ENCODE results near the gene HOXD4.

HOXD4 gene

DNA sequence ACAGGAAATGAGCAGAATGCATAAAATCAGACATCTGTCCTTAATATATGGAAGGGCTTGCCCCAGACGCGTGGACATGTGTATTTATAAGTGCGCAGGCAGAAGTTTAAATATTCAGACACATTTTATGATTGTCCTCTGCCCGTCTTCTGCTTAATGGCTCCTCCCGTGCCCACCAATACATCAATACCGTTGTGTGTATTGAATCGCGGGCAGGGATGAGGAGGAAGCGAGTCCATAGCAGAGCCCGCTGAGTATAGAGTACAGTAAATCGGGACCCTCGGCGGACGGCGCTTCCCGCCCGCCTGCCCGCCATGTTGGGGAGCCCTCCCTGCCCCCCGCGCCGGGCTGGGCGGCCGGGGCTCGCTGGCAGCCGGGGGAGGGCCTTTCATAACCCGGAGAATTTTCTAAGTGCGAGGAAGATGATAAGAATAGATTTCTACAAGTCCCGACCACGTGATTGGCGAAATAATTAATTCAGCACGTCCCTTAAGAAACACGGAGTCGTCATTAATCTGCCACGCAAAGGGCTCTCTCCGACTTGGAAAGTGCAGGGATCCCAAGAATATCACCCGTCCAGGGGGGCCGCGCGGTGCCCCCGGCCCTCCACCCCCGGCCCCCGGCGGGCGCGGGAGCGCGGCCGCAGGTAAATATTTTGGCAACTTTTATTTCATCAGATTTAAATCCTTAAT is 5.6 kb downstream of the HOXD4 start, which contains the start of gene HOXD3:
HOXD3 (plus strand) TSS at position 501 of the 692 bp plus-strand sequence. CDS start 11,808 bp downstream, outside the sequence.
- DNase-seq (ENCODE audit: low read depth, low spot score) = no peak

DNA sequence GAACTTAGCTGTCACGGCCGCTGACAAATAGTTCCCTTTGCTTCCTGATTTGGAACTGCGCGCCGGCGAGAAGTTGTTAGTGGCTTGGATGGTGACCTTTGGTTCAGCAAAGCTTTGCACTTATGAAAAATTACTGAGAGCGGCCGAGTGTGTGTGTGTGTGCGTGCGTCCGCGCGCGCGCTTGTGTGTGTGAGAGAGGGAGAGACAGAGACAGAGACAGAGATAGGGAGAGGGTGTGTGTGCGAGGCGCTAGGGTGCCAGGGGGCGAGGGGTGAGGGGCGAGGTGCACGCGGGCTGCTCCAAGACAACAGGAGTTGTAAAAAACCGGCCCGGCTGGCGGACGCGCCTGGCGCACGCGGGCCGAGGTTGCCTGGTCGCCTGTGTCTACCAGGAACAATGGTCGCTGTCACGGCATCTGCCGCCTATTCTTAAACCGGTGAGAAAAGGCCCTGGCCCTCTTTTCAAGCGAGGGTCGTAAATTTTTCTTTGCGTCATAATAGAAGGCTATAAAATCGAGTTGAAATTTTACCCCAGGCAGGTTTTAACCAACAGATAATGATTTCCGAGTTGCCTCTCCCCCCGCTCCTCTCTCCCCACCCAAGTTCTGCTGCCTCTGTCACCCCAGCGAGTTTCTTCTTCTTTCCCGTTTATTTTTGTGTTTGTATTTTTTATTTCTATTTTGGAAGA is 6.3 kb downstream of the HOXD4 start:
- no peak for DNase-seq (ENCODE audit: low read depth, low spot score)

- DNase-seq (ENCODE audit: low read depth, low spot score) = no peak
These were observed 6.8 kb downstream of the HOXD4 start for GRCh38 chr2:176158186-176158591.

DNA sequence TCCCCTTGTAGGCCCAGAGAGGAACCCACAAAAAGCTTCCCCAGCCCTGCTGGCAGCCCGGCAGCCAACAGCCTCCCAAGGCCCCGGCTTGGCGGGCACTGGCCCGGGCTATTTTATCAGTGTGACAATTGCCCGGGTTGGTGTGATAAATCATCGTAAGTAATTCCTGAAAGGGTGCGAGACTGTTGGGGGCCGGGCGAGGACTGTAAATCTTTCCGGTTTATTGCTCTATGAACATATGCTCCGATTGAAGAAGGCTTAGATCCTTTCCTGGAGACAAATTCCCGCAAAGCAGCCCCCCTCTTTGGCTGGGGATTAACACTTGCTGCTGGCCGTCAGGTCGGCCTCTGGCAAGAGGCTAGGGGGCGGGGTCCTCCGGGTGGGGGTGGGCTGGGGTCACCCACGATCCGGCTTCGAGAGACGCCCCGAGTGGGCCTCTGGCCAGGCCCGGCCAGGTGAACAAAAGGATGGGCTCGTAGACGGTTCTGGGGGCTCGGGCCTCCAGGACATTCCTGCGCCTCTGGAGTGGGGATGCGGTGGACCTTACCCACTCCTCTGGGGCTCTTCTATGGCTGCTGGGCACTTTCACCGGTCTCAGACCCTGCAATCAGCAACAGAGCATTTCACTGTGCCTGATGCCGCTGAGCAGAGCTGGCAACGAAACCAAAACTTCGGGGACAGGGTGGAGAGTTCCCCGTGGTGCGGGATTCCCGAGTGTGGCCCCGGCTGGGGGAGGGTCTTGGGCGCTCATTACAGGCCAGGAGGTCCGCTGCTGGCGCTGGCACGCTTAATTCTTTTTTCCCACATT is 7.7 kb downstream of the HOXD4 start:
- DNase-seq (ENCODE audit: low read depth, low spot score) = no peak

GRCh38 chr2:176159663-176160250 is 8.4 kb downstream of the HOXD4 start:
- DNase-seq (ENCODE audit: low read depth, low spot score) = no peak

DNA sequence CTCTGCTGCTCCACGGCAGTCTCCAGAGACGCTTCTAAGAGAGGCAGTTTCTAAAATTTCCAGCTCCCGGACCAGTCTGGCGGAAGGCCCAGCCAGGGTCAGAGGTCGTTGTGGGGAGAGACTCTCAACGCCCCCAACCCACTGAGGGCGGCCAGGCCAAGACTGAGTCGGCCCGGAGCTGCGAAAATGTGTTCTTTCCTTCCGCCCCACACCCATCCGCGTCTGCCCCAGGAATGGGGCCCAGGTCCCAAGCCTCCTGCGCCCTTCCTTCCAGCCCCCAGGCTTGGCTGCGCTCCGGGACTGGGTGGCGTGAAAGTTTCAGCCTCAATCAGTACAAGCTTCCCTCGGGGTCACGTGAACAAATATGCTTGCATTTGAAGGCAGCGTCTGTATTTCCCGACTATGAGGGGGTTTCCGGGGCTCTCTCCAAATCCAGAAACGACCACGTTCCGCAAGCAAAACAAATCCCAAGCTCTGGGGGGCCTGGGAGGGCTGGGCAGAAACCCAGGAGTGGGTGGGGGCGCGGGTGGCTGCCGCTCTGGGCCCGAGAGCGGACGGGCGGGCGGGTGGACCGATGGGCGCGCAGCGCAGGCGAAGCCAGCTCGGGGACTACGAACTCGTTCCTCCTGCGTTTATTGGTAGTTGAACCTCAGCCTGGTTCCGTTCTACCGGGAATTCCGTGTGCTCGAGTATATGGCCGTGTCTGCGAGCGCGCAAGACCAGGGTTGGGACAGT is 9.1 kb downstream of the HOXD4 start:
- no peak for DNase-seq (ENCODE audit: low read depth, low spot score)

GRCh38 chr2:176160986-176161824 is 9.9 kb downstream of the HOXD4 start:
- no peak for DNase-seq (ENCODE audit: low read depth, low spot score)

DNA sequence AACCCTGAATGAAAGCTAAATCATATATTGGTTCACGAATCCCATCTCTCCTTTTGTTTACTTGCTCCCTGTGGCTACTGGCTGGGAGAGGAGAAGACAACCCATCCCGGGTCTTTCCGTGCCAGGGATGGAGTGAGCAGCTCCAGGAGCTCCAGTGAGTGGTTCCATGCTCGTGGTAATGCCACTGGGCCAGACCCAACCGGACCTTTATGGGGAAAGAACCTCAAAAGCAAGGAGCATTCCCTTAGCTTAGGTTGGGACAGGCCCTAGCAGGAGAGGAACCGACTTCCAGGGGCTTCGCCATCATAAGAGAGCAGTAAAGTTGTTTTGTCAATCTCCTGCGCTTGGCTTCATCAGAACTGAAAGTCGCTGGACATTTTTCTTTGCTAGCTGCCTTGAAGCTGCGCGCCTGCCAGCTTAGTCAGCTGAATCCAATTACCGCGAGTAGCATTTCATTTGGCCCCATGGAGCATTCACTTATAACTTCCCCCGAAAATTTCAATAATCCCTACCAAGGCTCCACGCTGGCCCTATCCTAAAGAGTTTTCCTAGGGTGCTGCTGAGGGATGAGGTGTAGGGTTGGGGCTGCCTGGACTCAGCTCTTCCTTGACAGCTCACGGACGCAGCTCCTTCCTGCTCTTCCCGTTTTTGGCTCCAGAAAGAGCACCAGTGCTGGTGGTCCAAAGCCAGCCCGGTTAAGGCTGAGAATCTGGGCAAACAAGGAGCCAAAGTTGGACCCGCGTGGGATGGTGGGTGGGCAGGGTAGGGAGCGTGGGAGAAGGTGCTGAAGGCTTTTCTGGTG is 10.7 kb downstream of the HOXD4 start:
- DNase-seq (ENCODE audit: low read depth, low spot score) = no peak

DNA sequence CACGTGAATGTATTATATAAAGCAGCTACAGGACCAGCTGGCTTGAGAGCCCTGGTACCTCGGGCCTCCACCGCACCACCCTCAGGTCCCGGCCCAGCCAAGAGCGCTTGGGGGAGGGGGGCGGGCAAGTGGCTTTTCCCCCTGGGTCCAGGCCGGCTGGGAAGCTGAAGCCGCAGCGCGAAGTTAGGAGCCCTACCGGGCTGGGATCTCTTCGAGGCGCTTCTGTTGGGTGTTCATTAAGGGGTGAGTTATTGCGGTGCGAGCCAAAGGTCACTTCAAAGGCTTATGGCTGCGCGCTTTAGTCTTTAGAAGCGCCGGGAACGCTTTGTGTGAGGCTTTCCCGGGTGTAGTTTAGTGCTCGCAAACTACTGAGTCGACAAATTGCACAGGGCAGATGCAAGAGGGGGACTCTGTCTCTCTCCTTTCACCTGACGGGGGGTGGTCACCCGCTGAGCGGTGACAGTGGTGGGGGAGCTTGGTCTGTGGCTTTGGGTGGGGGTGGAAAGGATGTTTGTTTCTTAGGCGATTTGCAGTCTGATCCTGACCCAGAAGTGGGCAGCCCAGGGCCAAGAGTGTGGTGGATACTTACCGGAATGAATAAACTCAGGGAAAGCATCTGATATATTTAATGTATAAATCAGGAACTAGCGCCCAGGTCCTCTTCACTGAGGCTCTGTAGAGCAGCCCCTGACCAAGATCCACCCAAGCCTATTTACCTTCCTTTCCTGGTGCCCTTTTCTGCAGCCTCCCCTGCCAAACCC is 11.7 kb downstream of the HOXD4 start:
- no peak for DNase-seq (ENCODE audit: low read depth, low spot score)

DNA sequence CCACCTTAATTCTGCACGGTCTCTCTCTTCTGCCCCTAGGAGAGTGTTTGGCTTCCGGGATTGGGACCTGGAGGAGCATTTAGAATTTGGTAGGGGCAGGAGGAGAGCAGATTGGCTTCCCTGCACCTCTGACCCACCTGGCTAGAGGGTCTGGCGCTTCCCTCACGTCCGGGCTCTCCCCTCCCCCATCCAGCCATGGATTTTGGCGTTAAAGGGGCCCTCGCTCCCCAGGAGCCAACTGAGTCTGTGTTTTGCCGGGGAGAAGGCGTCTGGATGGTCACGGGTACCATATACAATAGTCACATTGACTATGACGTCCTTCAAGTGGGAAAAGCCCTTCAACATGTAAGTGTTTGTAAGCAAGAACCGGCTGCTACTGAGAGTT is 12.3 kb downstream of the HOXD4 start:
- no peak for DNase-seq (ENCODE audit: low read depth, low spot score)

- no peak for DNase-seq (ENCODE audit: low read depth, low spot score)
These were observed 12.9 kb downstream of the HOXD4 start for GRCh38 chr2:176164201-176164600.

DNA sequence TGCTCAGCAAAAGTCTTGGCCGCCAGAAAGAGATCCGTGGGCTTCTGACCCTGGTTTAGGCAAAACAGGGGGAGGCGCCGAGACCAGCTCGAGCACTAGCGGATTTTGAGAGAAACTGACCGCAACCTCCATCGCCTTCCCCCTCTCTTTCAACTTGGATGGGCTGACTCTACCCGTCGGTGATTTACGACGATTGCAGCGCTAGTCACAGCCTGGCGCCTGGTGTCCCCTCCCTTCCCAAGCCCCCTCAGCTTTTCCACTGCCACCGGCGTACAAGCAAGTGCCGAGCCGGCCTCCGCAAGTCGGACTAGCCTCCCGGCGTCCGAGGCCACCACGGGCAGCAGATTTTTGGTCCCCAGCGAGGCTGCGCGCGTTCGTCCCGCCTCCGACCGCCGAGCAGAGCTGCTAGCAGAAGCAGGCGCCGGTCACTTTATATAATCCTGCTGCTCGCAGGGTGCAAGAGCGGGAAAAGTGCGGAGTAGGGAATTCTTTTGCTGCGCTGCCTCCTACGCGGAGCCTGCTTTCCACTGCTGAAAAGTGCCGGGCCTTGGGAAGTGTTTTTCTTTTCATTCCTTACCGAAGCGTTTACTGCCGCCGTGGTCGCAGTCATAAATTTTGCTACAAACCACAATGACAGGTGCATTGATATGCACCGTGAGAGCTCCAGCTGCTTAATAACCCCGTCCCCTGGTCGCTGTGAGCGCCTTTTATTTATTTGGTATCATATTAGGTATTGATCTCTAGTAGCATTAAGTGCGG is 13.4 kb downstream of the HOXD4 start:
- no peak for DNase-seq (ENCODE audit: low read depth, low spot score)

- no peak for DNase-seq (ENCODE audit: low read depth, low spot score)
These were observed 14.2 kb downstream of the HOXD4 start for GRCh38 chr2:176165370-176166050.

GRCh38 chr2:176166272-176166671 is 14.9 kb downstream of the HOXD4 start:
- no peak for DNase-seq (ENCODE audit: low read depth, low spot score)

GRCh38 chr2:176167398-176167797 is 16.0 kb downstream of the HOXD4 start:
- DNase-seq (ENCODE audit: low read depth, low spot score) = no peak

GRCh38 chr2:176169181-176169580 is 17.8 kb downstream of the HOXD4 start:
- no peak for DNase-seq (ENCODE audit: low read depth, low spot score)

DNA sequence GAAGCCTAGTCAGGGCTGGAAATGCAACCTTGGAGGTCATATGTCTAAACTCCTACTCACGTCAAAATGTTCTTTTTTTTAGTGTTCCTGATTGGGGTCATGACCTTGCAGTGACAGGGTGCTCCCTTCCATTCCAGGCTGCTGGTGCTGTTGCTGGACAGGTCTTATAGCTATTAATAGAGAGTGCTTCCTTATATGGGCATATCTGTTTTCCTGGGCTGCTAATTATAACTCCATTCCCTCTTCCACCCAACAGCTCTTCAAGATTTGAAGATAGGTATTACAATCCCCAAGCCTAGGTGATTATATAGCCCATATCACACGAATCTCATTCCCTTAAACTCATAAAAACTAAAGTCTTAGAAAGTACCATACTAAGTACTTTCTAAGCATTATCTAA is 18.4 kb downstream of the HOXD4 start:
- no peak for DNase-seq (ENCODE audit: low read depth, low spot score)
